ENCODE data around the gene ZCCHC3. TPM values are rescaled to one million over a fixed set of nuclear protein-coding genes. Genes with fewer than 3 reads are reported as not detected.

ZCCHC3 gene
- total RNA-seq, 2 donors from 2014 or later, result 13.7 to 15.6 TPM

DNA sequence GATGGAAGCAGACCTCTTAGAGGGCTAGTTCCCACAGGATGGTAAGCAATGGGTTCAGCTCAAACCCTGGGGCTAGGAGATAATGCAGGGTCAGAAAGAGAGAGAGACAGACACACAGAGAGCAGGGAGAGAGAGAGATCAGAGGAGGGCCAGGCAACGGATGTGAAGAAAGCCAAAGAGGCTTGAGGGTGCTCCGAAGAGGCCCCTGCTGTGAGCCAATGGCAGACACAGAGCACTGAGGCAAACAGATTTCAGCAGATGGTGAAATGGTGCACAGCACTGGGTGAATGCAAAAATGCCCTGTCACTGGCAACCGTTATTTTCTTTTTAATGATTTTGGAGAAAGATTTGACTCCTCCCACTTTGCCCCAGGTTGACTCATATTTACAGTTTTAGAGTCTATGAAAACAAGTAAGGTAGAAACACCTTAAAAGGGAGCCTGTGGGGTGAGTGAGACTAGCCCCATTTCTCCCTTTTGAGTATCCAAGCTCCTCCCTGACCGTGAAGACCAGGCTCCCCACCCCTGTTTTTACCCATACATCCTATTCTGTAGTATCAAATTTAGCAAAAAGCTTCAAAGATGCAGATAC, 39.0 kb upstream of the ZCCHC3 start:
- Histone ChIP-seq H3K4me1 (no peaks in the 10 kb centered on the region), H3K4me3 (no peak overlapping the region), H3K9me3 (no peaks in the 10 kb centered on the region), H3K27ac (no peak overlapping the region), H3K27me3 (no peaks in the 10 kb centered on the region), H3K9ac (ENCODE audit: low read depth in 2 of 2, low read length in 2 of 2) (no peak overlapping the region), H3K36me3 (no peaks in the 10 kb centered on the region)
- intact Hi-C loops (cut with DNase I), result no loop called here
- DNase-seq, result no peak
- TF ChIP-seq, protein P1, sequence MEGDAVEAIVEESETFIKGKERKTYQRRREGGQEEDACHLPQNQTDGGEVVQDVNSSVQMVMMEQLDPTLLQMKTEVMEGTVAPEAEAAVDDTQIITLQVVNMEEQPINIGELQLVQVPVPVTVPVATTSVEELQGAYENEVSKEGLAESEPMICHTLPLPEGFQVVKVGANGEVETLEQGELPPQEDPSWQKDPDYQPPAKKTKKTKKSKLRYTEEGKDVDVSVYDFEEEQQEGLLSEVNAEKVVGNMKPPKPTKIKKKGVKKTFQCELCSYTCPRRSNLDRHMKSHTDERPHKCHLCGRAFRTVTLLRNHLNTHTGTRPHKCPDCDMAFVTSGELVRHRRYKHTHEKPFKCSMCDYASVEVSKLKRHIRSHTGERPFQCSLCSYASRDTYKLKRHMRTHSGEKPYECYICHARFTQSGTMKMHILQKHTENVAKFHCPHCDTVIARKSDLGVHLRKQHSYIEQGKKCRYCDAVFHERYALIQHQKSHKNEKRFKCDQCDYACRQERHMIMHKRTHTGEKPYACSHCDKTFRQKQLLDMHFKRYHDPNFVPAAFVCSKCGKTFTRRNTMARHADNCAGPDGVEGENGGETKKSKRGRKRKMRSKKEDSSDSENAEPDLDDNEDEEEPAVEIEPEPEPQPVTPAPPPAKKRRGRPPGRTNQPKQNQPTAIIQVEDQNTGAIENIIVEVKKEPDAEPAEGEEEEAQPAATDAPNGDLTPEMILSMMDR (IDR thresholded peaks at IDR 0.05), result no peak

DNA sequence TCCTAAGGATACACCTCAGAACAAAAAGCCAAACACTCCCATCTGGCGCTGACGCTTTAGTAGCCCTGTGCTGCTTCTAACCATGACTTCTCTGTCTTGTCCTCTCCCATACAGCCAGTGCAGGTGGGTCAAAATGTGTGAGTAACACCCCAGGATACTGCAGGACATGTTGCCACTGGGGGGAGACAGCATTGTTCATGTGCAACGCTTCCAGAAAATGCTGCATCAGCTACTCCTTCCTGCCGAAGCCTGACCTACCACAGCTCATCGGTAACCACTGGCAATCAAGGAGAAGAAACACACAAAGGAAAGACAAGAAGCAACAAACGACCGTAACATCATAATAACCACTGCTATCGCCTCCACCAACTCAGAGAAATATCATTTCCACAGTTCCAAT, 38.4 kb upstream of the ZCCHC3 start:
- H3K27me3 ChIP-seq, result no peaks in the 10 kb centered on the region
- intact Hi-C loops (cut with DNase I), result no loop called here
- no peak overlapping the region for H3K27ac ChIP-seq
- TF ChIP-seq, protein P1 (IDR thresholded peaks at IDR 0.05), result no peak
- H3K36me3 ChIP-seq, result no peaks in the 10 kb centered on the region
- no peak overlapping the region for H3K9ac ChIP-seq (ENCODE audit: low read depth in 2 of 2, low read length in 2 of 2)
- no peaks in the 10 kb centered on the region for H3K9me3 ChIP-seq
- H3K4me3 ChIP-seq, result no peak overlapping the region
- DNase-seq, result no peak
- no peaks in the 10 kb centered on the region for H3K4me1 ChIP-seq

DNA sequence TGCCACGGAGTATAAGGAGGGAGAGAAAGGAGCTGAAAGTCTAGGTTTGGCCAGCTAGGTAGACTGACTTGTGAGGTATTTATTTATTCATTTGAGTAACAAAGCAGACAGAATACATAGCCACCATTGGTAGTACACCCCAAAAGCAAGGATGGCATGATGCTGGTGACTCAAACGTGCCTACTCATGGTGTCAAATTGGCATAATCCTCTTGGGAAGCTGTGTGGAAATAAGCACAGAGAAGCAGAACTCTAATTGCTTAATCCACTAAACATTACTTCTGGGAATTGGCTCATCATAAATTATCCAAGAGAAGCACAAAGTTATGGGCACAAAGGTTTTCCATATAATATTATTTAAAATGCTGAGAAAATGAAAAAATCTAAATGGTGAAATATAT, 37.4 kb upstream of the ZCCHC3 start:
- intact Hi-C loops (cut with DNase I), result no loop called here
- no peak overlapping the region for H3K27ac ChIP-seq
- no peak for DNase-seq
- no peaks in the 10 kb centered on the region for H3K36me3 ChIP-seq
- TF ChIP-seq, protein P1 (IDR thresholded peaks at IDR 0.05), result no peak
- no peaks in the 10 kb centered on the region for H3K9me3 ChIP-seq
- no peak overlapping the region for H3K4me3 ChIP-seq
- H3K9ac ChIP-seq (ENCODE audit: low read depth in 2 of 2, low read length in 2 of 2), result no peak overlapping the region
- no peaks in the 10 kb centered on the region for H3K4me1 ChIP-seq
- H3K27me3 ChIP-seq, result no peaks in the 10 kb centered on the region

DNA sequence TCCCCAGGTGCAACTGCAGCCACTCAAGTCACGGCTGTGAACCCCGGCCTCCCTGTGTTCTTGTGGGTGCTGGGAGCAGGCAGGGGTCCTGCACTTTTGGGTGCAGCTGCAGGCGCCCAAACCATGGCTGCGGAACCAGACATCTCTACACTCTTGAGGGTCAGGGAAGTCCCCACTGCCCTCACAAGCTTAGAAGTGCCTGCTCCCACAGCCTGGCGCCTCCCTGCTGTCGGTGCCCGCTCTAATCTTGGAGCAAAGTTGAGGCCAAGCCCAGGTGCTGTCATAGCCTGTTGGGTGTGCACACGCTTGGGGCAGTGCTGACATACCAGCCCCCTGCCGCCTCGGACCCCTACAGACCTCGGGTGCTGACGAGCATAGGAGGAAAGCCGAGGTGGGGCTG, 33.7 kb upstream of the ZCCHC3 start:
- no peak for DNase-seq
- H3K4me3 ChIP-seq, result no peak overlapping the region
- no peaks in the 10 kb centered on the region for H3K9me3 ChIP-seq
- H3K4me1 ChIP-seq, result no peaks in the 10 kb centered on the region
- intact Hi-C loops (cut with DNase I), result no loop called here
- H3K9ac ChIP-seq (ENCODE audit: low read depth in 2 of 2, low read length in 2 of 2), result no peak overlapping the region
- H3K36me3 ChIP-seq, result no peaks in the 10 kb centered on the region
- TF ChIP-seq, protein P1 (IDR thresholded peaks at IDR 0.05), result no peak
- H3K27ac ChIP-seq, result no peak overlapping the region
- no peaks in the 10 kb centered on the region for H3K27me3 ChIP-seq

DNA sequence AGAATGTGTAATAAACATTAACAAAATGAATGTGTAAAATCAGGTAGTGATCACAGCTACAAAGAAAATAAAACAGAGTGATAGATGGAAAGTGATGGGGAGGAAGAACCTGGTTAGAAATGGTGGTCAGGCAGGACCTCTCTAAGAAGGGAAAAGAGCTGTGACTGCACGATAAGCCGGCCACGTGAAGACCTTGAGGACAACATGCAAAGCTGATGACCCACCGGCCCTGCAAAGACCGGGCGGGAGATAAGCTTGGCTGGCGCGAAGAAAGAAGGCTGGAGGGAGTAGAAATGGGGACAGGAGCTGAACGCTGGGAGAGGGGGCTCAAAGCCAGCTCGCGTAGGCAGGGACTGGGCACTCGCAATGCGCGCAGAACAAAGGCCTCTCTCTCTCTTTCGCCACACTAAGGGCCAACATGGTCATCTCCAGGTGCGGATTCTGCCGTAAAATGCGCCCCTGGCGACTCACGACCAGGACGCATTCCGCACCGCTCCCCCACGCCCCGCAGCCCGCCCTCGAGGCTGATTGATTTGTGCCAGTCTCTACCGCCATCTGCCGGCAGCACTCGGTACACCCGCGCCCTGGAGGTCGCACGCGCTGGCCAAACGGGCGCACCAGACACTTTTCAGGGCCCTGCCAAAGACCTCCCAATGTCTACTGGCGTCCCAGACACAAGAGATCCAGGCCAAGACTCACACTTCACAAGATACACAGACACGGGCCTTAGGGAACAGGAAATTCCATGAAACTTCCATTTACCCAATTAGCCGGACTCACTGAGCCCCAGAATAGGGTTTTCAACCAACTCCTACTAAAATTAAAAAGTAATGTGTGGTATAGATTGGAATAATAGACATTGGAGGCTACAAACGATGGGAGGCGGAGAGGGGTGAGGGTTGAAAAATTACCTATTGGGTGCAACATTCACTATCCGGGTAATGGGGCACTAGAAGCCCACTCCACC, 30.5 kb upstream of the ZCCHC3 start:
- Histone ChIP-seq H3K36me3 (no peaks in the 10 kb centered on the region), H3K27ac (no peak overlapping the region), H3K4me3 (peak overlapping the region; percentile 44), H3K9ac (ENCODE audit: low read depth in 2 of 2, low read length in 2 of 2) (peak overlapping the region; percentile 6 to 68), H3K4me1 (no peaks in the 10 kb centered on the region), H3K9me3 (no peaks in the 10 kb centered on the region), H3K27me3 (no peaks in the 10 kb centered on the region)
- intact Hi-C loops (cut with DNase I), result no loop called here
- TF ChIP-seq, protein P1 (IDR thresholded peaks at IDR 0.05), result peak; percentile 97
- peak; percentile 87 for DNase-seq

Measured in colonic mucosa (tissue), 4 donors.